HG03460 (cell line): Measurements from ENCODE around the gene ABL1.

Experiments
- ATAC-seq: cut with Tn5 transposase; IDR thresholded peaks from one replicate; pipeline ENCODE4 v1.9.1; 2021; ENCODE audit not compliant: unreplicated experiment

The ABL1 gene

GRCh38 chr9:130887494-130888144 lies 52.6 kb downstream of the ABL1 start:
- no peak for ATAC-seq

- no peak for ATAC-seq
Measured at GRCh38 chr9:130888146-130888885, 53.3 kb downstream of the ABL1 start.

- ATAC-seq: no peak
Measured at GRCh38 chr9:130890124-130890523, 55.1 kb downstream of the ABL1 start.

GRCh38 chr9:130890870-130891687 lies 56.0 kb downstream of the ABL1 start:
- no peak for ATAC-seq

- no peak for ATAC-seq
Measured at GRCh38 chr9:130891688-130892476, 56.8 kb downstream of the ABL1 start.

GRCh38 chr9:130892477-130893304 lies 57.6 kb downstream of the ABL1 start:
- no peak for ATAC-seq

- ATAC-seq: no peak
Measured at GRCh38 chr9:130893341-130894101, 58.5 kb downstream of the ABL1 start.

GRCh38 chr9:130894546-130894945 lies 59.5 kb downstream of the ABL1 start:
- ATAC-seq: no peak

- no peak for ATAC-seq
Measured at GRCh38 chr9:130895038-130895437, 60.0 kb downstream of the ABL1 start.

GRCh38 chr9:130895481-130896232 lies 60.6 kb downstream of the ABL1 start:
- no peak for ATAC-seq

- no peak for ATAC-seq
Measured at GRCh38 chr9:130896233-130897014, 61.4 kb downstream of the ABL1 start, which contains the start of gene QRFP. Gene QRFP (minus strand): TSS chr9:130896812. CDS start chr9:130893838, 2,974 bp downstream.

- ATAC-seq: no peak
Measured at GRCh38 chr9:130897105-130897751, 62.2 kb downstream of the ABL1 start.

- no peak for ATAC-seq
Measured at GRCh38 chr9:130897848-130898551, 62.9 kb downstream of the ABL1 start.

GRCh38 chr9:130898552-130898852 lies 63.4 kb downstream of the ABL1 start:
- no peak for ATAC-seq

GRCh38 chr9:130899051-130899748 lies 64.1 kb downstream of the ABL1 start:
- no peak for ATAC-seq
